HEK293 (cell line): ENCODE results near the gene CCDC81.
"Not testable (repeated sequence)": the region's sequence is repeated elsewhere in the genome, so short reads cannot be mapped to it uniquely, and the experiment has no call there.

ENCODE experiments used
- CTCF ChIA-PET: fragments of 350-600 bp; formaldehyde crosslinking; extraction: SDS; loops from one replicate; lab custom pipeline; 2021; ENCODE audit warnings: antibody characterized with exemption; lab: Yijun Ruan, JAX
- POLR2A ChIA-PET: fragments of 300-600 bp; formaldehyde crosslinking; extraction: SDS; loops from one replicate; lab custom pipeline; 2020; ENCODE audit warnings: antibody characterized with exemption, inconsistent platforms; lab: Yijun Ruan, JAX
- H3K27ac ChIP-seq: fragments of 200-500 bp; sonication (Bioruptor generic); 2 replicates; pipeline ENCODE4 v1.5.1; 2014; ENCODE audit warnings: low read depth, low read length, control low read depth, inconsistent platforms; ENCODE audit errors: extremely low read depth
- H3K36me3 ChIP-seq, 2 experiments: fragments of 200-500 bp in 1 of 2; sonication (Bioruptor generic) in 1 of 2; 1 replicate in 1 of 2; 2 replicates in 1 of 2; pipeline ENCODE4 v1.5.1; 2014 to 2017; ENCODE audit warnings: inconsistent platforms in 2 of 2, low read length in 2 of 2; ENCODE audit not compliant: control insufficient read depth in 2 of 2, insufficient read depth in 1 of 2
- H3K4me1 ChIP-seq: fragments of 200-500 bp; sonication (Bioruptor generic); 2 replicates; pipeline ENCODE4 v1.5.1; 2014; ENCODE audit warnings: mild to moderate bottlenecking, low read length, inconsistent platforms; ENCODE audit not compliant: control insufficient read depth, insufficient read depth
- H3K4me3 ChIP-seq: 2 replicates; pipeline ENCODE4 v1.5.1; 2011; ENCODE audit warnings: low read depth, mild to moderate bottlenecking, control low read depth, low read length, moderate library complexity
- H3K9me3 ChIP-seq: fragments of 200-500 bp; sonication (Bioruptor generic); 2 replicates; pipeline ENCODE4 v1.5.1; 2014; ENCODE audit warnings: low read depth, low read length, inconsistent platforms; ENCODE audit not compliant: control insufficient read depth, insufficient read depth
- OVOL3 ChIP-seq: fragments of 450-650 bp; formaldehyde crosslinking; IDR thresholded peaks from 2 replicates; pipeline ENCODE4 v1.5.1; 2016; ENCODE audit warnings: missing biosample characterization, missing genetic modification characterization
- SALL2 ChIP-seq: fragments of 450-650 bp; formaldehyde crosslinking; IDR thresholded peaks from 2 replicates; pipeline ENCODE4 v1.5.0; 2017; ENCODE audit warnings: missing biosample characterization, mild to moderate bottlenecking, missing genetic modification characterization, borderline replicate concordance
- SCRT2 ChIP-seq: fragments of 450-650 bp; formaldehyde crosslinking; IDR thresholded peaks from 2 replicates; pipeline ENCODE4 v1.5.1; 2016; ENCODE audit warnings: missing biosample characterization, missing genetic modification characterization
- SP2 ChIP-seq: fragments of 450-650 bp; formaldehyde crosslinking; IDR thresholded peaks from 2 replicates; pipeline ENCODE4 v1.5.1; 2016; ENCODE audit warnings: missing biosample characterization, missing genetic modification characterization
- TCF7L2 ChIP-seq: IDR thresholded peaks from 2 replicates; pipeline ENCODE4 v1.6.1; 2011; ENCODE audit warnings: low read depth, mild to moderate bottlenecking, inconsistent platforms, low read length, moderate library complexity, borderline replicate concordance
- WT1 ChIP-seq: fragments of 450-650 bp; formaldehyde crosslinking; IDR thresholded peaks from 2 replicates; pipeline ENCODE4 v1.5.1; 2016; ENCODE audit warnings: missing biosample characterization, missing genetic modification characterization
- YY1 ChIP-seq: fragments of 450-650 bp; formaldehyde crosslinking; IDR thresholded peaks from 2 replicates; pipeline ENCODE4 v1.5.1; 2018; ENCODE audit warnings: missing biosample characterization, missing genetic modification characterization
- ZBTB21 ChIP-seq: fragments of 450-650 bp; formaldehyde crosslinking; IDR thresholded peaks from 2 replicates; pipeline ENCODE4 v1.5.1; 2017; ENCODE audit warnings: missing biosample characterization, missing genetic modification characterization
- ZNF654 ChIP-seq: fragments of 450-650 bp; formaldehyde crosslinking; IDR thresholded peaks from 2 replicates; pipeline ENCODE4 v1.5.1; 2016; ENCODE audit warnings: low read depth, missing biosample characterization, missing genetic modification characterization
- TF ChIP-seq, protein P1 (sequence below): fragments of 450-650 bp; formaldehyde crosslinking; IDR thresholded peaks from 2 replicates; pipeline ENCODE4 v1.5.1; 2016; ENCODE audit warnings: missing biosample characterization, missing genetic modification characterization
- TF ChIP-seq, protein P2 (sequence below): fragments of 450-650 bp; formaldehyde crosslinking; IDR thresholded peaks from 2 replicates; pipeline ENCODE4 v1.5.1; 2016; ENCODE audit warnings: missing biosample characterization, missing genetic modification characterization
- TF ChIP-seq, protein P3 (sequence below): fragments of 450-650 bp; formaldehyde crosslinking; IDR thresholded peaks from 2 replicates; pipeline ENCODE4 v1.5.1; 2016; ENCODE audit warnings: missing biosample characterization, missing genetic modification characterization
- TF ChIP-seq, protein P4 (sequence below): fragments of 450-650 bp; formaldehyde crosslinking; IDR thresholded peaks from 2 replicates; pipeline ENCODE4 v1.5.1; 2016; ENCODE audit warnings: missing biosample characterization, missing genetic modification characterization, borderline replicate concordance

CCDC81 gene

DNA sequence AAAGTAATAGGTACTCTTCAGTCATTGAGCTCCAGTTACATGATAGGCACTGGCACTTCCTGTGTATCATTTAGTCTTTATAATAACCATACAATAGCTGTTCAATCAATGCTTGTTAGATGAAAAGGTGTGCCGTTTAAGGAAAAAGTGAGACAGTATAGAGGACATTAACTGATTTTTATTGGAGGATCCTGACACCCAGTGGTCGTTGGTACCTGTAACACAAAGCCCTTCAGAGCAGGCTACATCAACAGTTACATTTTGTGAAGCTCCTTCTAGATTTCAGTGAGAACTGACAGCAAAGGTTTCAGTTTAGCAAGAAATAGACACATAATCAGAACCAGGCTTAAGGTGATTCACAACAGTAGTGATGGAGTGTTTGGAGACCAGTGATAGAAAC lies 44.2 kb downstream of the CCDC81 start:
- TF ChIP-seq, protein P1, sequence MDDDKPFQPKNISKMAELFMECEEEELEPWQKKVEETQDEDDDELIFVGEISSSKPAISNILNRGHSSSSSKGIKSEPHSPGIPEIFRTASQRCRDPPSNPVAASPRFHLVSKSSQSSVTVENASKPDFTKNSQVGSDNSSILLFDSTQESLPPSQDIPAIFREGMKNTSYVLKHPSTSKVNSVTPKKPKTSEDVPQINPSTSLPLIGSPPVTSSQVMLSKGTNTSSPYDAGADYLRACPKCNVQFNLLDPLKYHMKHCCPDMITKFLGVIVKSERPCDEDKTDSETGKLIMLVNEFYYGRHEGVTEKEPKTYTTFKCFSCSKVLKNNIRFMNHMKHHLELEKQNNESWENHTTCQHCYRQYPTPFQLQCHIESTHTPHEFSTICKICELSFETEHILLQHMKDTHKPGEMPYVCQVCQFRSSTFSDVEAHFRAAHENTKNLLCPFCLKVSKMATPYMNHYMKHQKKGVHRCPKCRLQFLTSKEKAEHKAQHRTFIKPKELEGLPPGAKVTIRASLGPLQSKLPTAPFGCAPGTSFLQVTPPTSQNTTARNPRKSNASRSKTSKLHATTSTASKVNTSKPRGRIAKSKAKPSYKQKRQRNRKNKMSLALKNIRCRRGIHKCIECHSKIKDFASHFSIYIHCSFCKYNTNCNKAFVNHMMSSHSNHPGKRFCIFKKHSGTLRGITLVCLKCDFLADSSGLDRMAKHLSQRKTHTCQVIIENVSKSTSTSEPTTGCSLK (tag by site-specific recombination): no peak
- TF ChIP-seq ZNF654 (peak; percentile 14; the same call in 1 of the 2 replicates), SP2 (tag by site-specific recombination) (no peak), YY1 (tag by site-specific recombination) (no peak), SALL2 (tag by site-specific recombination) (no peak), OVOL3 (no peak)
- CTCF ChIA-PET: interaction anchor here (0.6 to 2.3 kb wide), 18 partner anchors 8 to 824 kb away, joined by 3 to 14 read pairs (median 3); partner anchors contain the start of gene CCDC83
- Histone ChIP-seq H3K9me3 (no peaks in the 10 kb centered on the region), H3K27ac (no peak overlapping the region), H3K36me3 (no peaks in the 10 kb centered on the region), H3K4me1 (no peaks in the 10 kb centered on the region), H3K4me3 (no peak overlapping the region)
- POLR2A ChIA-PET: no interaction called here

DNA sequence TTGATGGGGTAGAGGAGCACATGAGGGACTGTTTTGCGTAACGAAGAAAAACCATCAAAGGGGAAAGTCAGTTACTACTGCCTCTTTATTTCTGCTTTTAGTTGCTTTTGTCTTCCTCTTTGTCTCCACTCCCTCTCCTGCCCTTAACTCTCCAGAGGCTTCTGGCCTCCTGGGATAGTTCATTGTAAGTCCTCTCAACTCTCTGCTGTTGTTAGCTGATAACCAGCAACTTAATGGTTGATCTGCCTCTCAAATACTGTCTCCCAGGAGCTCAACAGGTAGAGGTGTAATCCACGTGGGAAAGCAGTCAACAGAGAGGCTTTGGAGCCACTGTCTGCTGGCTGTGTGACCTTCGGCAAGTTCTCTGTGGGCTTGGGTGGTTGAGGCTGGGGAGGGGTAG lies 47.3 kb downstream of the CCDC81 start:
- TF ChIP-seq WT1 (tag by site-specific recombination): no peak
- peak; percentile 75 for TF ChIP-seq SCRT2 (tag by site-specific recombination)
- TF ChIP-seq ZBTB21 (tag by site-specific recombination): no peak
- ChIA-PET CTCF (interaction anchor here (1.1 to 1.2 kb wide), 2 partner anchors 24 to 61 kb away, joined by 5 to 7 read pairs; no protein-coding TSS in a partner anchor), POLR2A (no interaction called here)
- Histone ChIP-seq H3K27ac (no peak overlapping the region), H3K36me3 (no peaks in the 10 kb centered on the region), H3K9me3 (no peaks in the 10 kb centered on the region), H3K4me1 (no peaks in the 10 kb centered on the region), H3K4me3 (no peak overlapping the region)

DNA sequence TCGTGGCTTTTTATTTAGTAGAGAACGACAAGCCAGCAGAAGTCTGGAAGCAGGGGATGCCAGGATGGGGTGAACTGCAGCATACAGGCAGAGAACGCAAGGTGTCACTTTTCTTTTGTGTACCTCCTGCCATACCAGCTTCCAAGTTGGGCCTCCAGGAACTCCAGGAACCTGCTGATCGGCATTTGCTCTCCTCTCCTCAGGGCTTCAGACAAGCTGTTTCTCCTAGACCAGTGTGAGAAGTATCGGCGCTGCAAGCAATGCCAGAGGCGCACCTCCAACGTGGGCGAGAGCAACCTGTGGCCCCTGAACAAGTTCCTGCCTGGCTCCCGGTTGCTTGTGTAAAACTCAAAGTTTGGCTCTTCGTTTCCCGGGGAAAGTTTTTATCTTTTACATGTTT lies 47.7 kb downstream of the CCDC81 start:
- H3K27ac ChIP-seq: no peak overlapping the region
- no peaks in the 10 kb centered on the region for H3K36me3 ChIP-seq
- no peaks in the 10 kb centered on the region for H3K9me3 ChIP-seq
- no peak overlapping the region for H3K4me3 ChIP-seq
- H3K4me1 ChIP-seq: no peaks in the 10 kb centered on the region
- TF ChIP-seq, protein P2, sequence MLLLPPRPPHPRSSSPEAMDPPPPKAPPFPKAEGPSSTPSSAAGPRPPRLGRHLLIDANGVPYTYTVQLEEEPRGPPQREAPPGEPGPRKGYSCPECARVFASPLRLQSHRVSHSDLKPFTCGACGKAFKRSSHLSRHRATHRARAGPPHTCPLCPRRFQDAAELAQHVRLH: no peak
- 0 out of 2 replicates have a peak, but pooled peaks have one; percentile 1 for TF ChIP-seq SCRT2 (tag by site-specific recombination)
- no peak for TF ChIP-seq TCF7L2
- POLR2A ChIA-PET: no interaction called here
- CTCF ChIA-PET: interaction anchor here (1.1 to 1.2 kb wide), 2 partner anchors 24 to 62 kb away, joined by 5 to 7 read pairs; no protein-coding TSS in a partner anchor

DNA sequence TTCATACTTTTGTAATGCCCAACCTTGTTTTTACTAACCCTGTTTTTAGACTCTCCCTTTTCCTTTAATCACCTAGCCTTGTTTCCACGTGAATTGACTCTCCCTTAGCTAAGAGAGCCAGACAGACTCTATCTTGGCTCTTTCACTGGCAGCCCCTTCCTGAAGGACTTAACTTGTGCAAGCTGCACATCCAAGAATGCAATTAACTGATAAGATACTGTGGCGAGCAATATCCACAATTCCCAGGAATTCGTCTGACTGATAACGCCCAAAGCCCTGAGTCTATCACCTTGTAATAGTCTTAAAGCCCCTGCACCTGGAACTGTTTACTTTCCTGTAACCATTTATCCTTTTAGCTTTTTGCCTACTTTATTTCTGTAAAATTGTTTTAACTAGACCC lies 48.8 kb downstream of the CCDC81 start:
- CTCF ChIA-PET: interaction anchor here (0.7 to 1.0 kb wide), 4 partner anchors 59 to 397 kb away, joined by 3 to 4 read pairs (median 4); no protein-coding TSS in a partner anchor
- POLR2A ChIA-PET, H3K27ac ChIP-seq, H3K4me3 ChIP-seq, H3K36me3 ChIP-seq, H3K9me3 ChIP-seq, H3K4me1 ChIP-seq: not testable (repeated sequence)

DNA sequence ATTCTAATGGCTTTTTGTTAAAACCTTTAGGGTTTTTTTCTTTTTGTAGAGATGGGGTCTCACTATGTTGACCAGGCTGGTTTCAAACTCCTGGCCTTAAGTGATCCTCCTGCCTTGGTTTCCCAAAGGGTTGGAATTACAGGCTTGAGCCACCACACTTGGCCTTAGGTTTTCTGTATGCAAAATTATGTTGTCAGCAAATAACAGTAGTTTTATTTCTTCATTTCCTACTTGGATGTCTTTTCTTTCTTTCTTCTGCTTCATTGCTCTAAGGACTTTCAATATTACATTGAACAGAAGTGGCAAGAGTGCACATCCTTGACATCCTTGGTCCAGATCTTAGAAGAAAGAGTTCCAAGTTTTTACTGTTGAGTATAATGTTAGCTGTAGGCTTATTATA lies 52.8 kb downstream of the CCDC81 start:
- Histone ChIP-seq H3K27ac (no peak overlapping the region), H3K4me3 (no peak overlapping the region), H3K36me3 (no peaks in the 10 kb centered on the region), H3K4me1 (no peaks in the 10 kb centered on the region), H3K9me3 (no peaks in the 10 kb centered on the region)
- ChIA-PET CTCF (interaction anchor here (0.6 kb wide), 1 partner anchor 8 kb away, joined by 3 read pairs; no protein-coding TSS in a partner anchor), POLR2A (no interaction called here)
- TF ChIP-seq, protein P3, sequence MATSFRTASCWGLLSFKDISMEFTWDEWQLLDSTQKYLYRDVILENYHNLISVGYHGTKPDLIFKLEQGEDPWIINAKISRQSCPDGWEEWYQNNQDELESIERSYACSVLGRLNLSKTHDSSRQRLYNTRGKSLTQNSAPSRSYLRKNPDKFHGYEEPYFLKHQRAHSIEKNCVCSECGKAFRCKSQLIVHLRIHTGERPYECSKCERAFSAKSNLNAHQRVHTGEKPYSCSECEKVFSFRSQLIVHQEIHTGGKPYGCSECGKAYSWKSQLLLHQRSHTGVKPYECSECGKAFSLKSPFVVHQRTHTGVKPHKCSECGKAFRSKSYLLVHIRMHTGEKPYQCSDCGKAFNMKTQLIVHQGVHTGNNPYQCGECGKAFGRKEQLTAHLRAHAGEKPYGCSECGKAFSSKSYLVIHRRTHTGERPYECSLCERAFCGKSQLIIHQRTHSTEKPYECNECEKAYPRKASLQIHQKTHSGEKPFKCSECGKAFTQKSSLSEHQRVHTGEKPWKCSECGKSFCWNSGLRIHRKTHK (tag by site-specific recombination): no peak
- TF ChIP-seq, protein P4, sequence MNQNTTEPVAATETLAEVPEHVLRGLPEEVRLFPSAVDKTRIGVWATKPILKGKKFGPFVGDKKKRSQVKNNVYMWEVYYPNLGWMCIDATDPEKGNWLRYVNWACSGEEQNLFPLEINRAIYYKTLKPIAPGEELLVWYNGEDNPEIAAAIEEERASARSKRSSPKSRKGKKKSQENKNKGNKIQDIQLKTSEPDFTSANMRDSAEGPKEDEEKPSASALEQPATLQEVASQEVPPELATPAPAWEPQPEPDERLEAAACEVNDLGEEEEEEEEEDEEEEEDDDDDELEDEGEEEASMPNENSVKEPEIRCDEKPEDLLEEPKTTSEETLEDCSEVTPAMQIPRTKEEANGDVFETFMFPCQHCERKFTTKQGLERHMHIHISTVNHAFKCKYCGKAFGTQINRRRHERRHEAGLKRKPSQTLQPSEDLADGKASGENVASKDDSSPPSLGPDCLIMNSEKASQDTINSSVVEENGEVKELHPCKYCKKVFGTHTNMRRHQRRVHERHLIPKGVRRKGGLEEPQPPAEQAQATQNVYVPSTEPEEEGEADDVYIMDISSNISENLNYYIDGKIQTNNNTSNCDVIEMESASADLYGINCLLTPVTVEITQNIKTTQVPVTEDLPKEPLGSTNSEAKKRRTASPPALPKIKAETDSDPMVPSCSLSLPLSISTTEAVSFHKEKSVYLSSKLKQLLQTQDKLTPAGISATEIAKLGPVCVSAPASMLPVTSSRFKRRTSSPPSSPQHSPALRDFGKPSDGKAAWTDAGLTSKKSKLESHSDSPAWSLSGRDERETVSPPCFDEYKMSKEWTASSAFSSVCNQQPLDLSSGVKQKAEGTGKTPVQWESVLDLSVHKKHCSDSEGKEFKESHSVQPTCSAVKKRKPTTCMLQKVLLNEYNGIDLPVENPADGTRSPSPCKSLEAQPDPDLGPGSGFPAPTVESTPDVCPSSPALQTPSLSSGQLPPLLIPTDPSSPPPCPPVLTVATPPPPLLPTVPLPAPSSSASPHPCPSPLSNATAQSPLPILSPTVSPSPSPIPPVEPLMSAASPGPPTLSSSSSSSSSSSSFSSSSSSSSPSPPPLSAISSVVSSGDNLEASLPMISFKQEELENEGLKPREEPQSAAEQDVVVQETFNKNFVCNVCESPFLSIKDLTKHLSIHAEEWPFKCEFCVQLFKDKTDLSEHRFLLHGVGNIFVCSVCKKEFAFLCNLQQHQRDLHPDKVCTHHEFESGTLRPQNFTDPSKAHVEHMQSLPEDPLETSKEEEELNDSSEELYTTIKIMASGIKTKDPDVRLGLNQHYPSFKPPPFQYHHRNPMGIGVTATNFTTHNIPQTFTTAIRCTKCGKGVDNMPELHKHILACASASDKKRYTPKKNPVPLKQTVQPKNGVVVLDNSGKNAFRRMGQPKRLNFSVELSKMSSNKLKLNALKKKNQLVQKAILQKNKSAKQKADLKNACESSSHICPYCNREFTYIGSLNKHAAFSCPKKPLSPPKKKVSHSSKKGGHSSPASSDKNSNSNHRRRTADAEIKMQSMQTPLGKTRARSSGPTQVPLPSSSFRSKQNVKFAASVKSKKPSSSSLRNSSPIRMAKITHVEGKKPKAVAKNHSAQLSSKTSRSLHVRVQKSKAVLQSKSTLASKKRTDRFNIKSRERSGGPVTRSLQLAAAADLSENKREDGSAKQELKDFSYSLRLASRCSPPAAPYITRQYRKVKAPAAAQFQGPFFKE (tag by site-specific recombination): no peak
